ENCODE results near the gene GSN. TPM values are rescaled to one million over a fixed set of nuclear protein-coding genes. Genes with fewer than 3 reads are reported as not detected.

Gene GSN
- polyA plus RNA-seq, 1 of the 3 experiments (the other 2 are of a cell fraction) = 168 TPM

DNA sequence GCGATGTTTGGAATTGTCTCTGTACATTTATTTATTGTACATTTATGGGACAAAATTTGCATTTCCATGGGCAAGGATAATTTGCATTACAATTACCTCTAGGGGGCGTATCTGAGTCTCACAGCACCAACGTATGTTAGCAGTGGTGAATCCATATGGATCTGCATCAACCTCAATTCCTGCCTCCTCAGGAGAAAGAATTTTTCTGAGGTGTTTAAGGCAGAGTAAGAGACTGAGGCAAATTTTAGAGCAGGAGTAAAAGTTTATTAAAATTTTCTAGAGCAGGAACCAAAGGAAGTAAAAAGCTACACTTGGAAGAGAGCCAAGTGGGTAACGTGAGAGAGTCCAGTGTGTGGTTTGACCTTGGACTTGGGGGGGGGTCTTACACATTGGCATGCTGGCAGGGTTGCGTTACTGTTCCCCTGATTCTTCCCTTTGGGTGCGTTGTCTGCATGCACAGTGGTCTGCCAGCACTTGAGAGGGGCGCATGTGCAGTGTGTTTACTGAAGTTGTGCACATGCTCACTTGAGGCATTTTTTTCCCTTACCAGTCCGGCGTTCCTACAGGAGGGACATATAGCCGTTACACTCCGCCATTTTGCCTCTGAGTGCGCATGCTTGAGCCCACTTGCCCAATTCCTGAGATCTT, 45.3 kb upstream of the GSN start (continued):
- TF ChIP-seq, protein P1, sequence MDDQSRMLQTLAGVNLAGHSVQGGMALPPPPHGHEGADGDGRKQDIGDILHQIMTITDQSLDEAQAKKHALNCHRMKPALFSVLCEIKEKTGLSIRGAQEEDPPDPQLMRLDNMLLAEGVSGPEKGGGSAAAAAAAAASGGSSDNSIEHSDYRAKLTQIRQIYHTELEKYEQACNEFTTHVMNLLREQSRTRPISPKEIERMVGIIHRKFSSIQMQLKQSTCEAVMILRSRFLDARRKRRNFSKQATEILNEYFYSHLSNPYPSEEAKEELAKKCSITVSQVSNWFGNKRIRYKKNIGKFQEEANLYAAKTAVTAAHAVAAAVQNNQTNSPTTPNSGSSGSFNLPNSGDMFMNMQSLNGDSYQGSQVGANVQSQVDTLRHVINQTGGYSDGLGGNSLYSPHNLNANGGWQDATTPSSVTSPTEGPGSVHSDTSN (IDR thresholded peaks at IDR 0.05) = no peak
- TF ChIP-seq CHD2 (IDR thresholded peaks at IDR 0.05; ENCODE audit: low read length, partially characterized antibody) (no peak), NRF1 (IDR thresholded peaks at IDR 0.05; ENCODE audit: low read depth, low read length) (no peak), TCF12 (IDR thresholded peaks at IDR 0.05) (no peak), POLR2AphosphoS5 (IDR thresholded peaks at IDR 0.05; ENCODE audit: low read depth, low read length) (no peak)

DNA sequence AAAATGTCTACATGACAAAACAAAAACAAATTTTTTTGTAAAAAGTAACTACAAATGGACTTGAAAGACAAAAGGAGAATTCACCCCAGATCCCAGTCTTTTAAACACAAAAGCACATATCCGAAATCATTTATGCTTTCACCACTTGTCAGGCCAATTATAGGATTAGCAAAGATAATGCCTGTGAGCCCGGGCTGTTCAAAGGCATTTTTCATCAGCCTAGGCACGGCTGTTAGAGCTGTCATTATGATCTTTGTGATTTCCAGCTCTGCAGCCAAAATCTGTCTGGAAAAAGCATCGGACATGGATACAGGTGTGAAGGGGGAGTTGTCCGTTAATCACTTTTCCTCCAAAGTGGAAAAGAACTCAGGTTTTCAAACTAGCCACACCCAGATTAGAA, 42.7 kb upstream of the GSN start:
- Histone ChIP-seq H4K20me1 (ENCODE audit: insufficient read depth) (no peaks in the 10 kb centered on the region), H2AFZ (ENCODE audit: low read depth) (no peak overlapping the region; the same call in 1 of the 2 replicates), H3K9me3 (no peaks in the 10 kb centered on the region), H3K4me1 (ENCODE audit: control insufficient read depth in 1 of 2, insufficient read depth in 2 of 2, low read depth in 1 of 2, low read length in 1 of 2) (no peaks in the 10 kb centered on the region; a peak in 1 of 4 replicates), H3K27ac (ENCODE audit: low read depth in 2 of 2, low read length in 1 of 2) (no peak overlapping the region), H3F3A (replicated peaks; ENCODE audit: insufficient read depth) (no peaks in the 10 kb centered on the region), H3K27me3 (ENCODE audit: insufficient read depth) (no peaks in the 10 kb centered on the region), H3K9me2 (no peaks in the 10 kb centered on the region), H3K9ac (no peak overlapping the region), H3K4me2 (no peak overlapping the region), H3K4me3 (ENCODE audit: low read depth in 2 of 2, low read length in 1 of 2) (no peak overlapping the region), H3K79me2 (ENCODE audit: insufficient read depth) (no peaks in the 10 kb centered on the region), H3K36me3 (replicated peaks in 1 of 2; ENCODE audit: control insufficient read depth in 1 of 2, insufficient read depth in 2 of 2, low read length in 1 of 2) (no peaks in the 10 kb centered on the region)
- no peak for TF ChIP-seq RCOR1 (IDR thresholded peaks at IDR 0.05; ENCODE audit: low read length)
- TF ChIP-seq, protein P2, sequence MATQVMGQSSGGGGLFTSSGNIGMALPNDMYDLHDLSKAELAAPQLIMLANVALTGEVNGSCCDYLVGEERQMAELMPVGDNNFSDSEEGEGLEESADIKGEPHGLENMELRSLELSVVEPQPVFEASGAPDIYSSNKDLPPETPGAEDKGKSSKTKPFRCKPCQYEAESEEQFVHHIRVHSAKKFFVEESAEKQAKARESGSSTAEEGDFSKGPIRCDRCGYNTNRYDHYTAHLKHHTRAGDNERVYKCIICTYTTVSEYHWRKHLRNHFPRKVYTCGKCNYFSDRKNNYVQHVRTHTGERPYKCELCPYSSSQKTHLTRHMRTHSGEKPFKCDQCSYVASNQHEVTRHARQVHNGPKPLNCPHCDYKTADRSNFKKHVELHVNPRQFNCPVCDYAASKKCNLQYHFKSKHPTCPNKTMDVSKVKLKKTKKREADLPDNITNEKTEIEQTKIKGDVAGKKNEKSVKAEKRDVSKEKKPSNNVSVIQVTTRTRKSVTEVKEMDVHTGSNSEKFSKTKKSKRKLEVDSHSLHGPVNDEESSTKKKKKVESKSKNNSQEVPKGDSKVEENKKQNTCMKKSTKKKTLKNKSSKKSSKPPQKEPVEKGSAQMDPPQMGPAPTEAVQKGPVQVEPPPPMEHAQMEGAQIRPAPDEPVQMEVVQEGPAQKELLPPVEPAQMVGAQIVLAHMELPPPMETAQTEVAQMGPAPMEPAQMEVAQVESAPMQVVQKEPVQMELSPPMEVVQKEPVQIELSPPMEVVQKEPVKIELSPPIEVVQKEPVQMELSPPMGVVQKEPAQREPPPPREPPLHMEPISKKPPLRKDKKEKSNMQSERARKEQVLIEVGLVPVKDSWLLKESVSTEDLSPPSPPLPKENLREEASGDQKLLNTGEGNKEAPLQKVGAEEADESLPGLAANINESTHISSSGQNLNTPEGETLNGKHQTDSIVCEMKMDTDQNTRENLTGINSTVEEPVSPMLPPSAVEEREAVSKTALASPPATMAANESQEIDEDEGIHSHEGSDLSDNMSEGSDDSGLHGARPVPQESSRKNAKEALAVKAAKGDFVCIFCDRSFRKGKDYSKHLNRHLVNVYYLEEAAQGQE (IDR thresholded peaks at IDR 0.05; ENCODE audit: low read depth, low read length) = no peak
- TF ChIP-seq JUND (IDR thresholded peaks at IDR 0.05) = no peak
- TF ChIP-seq TAF1 (IDR thresholded peaks at IDR 0.05; ENCODE audit: borderline replicate concordance, low read depth, low read length) = no peak
- TF ChIP-seq MEF2A (IDR thresholded peaks at IDR 0.05; ENCODE audit: borderline replicate concordance, low read depth) = no peak
- TF ChIP-seq POLR2AphosphoS5 (IDR thresholded peaks at IDR 0.05; ENCODE audit: low read depth, low read length) = no peak
- TF ChIP-seq, protein P3, sequence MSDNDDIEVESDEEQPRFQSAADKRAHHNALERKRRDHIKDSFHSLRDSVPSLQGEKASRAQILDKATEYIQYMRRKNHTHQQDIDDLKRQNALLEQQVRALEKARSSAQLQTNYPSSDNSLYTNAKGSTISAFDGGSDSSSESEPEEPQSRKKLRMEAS (IDR thresholded peaks at IDR 0.05; ENCODE audit: low read depth) = no peak
- no peak for TF ChIP-seq RFX5 (IDR thresholded peaks at IDR 0.05; ENCODE audit: low read length)
- TF ChIP-seq ELF1 (IDR thresholded peaks at IDR 0.05) = no peak
- no peak for TF ChIP-seq GABPA (IDR thresholded peaks at IDR 0.05; ENCODE audit: low read depth)
- no peak for TF ChIP-seq TEAD4 (IDR thresholded peaks at IDR 0.05; ENCODE audit: borderline replicate concordance, insufficient read depth)
- TF ChIP-seq RXRA (IDR thresholded peaks at IDR 0.05; ENCODE audit: borderline replicate concordance, low read depth) = no peak
- TF ChIP-seq, protein P4, sequence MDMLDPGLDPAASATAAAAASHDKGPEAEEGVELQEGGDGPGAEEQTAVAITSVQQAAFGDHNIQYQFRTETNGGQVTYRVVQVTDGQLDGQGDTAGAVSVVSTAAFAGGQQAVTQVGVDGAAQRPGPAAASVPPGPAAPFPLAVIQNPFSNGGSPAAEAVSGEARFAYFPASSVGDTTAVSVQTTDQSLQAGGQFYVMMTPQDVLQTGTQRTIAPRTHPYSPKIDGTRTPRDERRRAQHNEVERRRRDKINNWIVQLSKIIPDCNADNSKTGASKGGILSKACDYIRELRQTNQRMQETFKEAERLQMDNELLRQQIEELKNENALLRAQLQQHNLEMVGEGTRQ (IDR thresholded peaks at IDR 0.05; ENCODE audit: borderline replicate concordance, low read depth, low read length) = no peak
- no peak for TF ChIP-seq RAD21 (IDR thresholded peaks at IDR 0.05; ENCODE audit: low read length)
- DNase-seq = no peak
- CTCF ChIA-PET = interaction anchor here (2.0 to 4.7 kb wide), 2 partner anchors 12 to 95 kb away, joined by 6 to 47 read pairs; no protein-coding TSS in a partner anchor
- POLR2A ChIA-PET = no interaction called here
- WGBS (ENCODE audit: low lambda C conversion rate) = 79% methylated on average over 5 of the region's 5 CpGs
